ENCODE results near the gene MMAA. TPM values are rescaled to one million over a fixed set of nuclear protein-coding genes. Genes with fewer than 3 reads are reported as not detected.

The MMAA gene
- polyA plus RNA-seq, 1 donor from 2014 or later = 7.9 TPM

Other genes with a start within 250 kb of the MMAA start
- gene SMAD1, start 137.5 kb upstream of the MMAA start, polyA plus RNA-seq = 26.8 and 31.7 TPM in 2 replicates
- not detected in 2 replicates for gene C4orf51, start 60.8 kb downstream of the MMAA start, polyA plus RNA-seq

Data from neural cell (in vitro differentiated cells).